ENCODE data around the gene TEAD4.

TEAD4 gene

GRCh38 chr12:2936301-2936700, 22.9 kb upstream of the TEAD4 start:
- no peaks in the 10 kb centered on the region for H3K4me1 ChIP-seq (ENCODE audit: insufficient read depth, poor library complexity, severe bottlenecking)
- no peak overlapping the region for H3K27ac ChIP-seq (ENCODE audit: poor library complexity, severe bottlenecking)
- H3K36me3 ChIP-seq (ENCODE audit: low read depth): peaks cover 63% of the 10 kb centered on the region
- H3K4me3 ChIP-seq (ENCODE audit: severe bottlenecking): no peak overlapping the region
- ATAC-seq (ENCODE audit: low read depth) (no peak), DNase-seq (ENCODE audit: low spot score) (no peak)
- no peaks in the 10 kb centered on the region for H3K9me3 ChIP-seq (ENCODE audit: severe bottlenecking)
- TF ChIP-seq CTCF (IDR thresholded peaks at IDR 0.05; ENCODE audit: poor library complexity, severe bottlenecking): no peak
- no peaks in the 10 kb centered on the region for H3K27me3 ChIP-seq (ENCODE audit: insufficient read depth, poor library complexity, severe bottlenecking)

- no peak overlapping the region for H3K4me3 ChIP-seq (ENCODE audit: severe bottlenecking)
- H3K36me3 ChIP-seq (ENCODE audit: low read depth): peaks cover 53% of the 10 kb centered on the region
- no peak for DNase-seq (ENCODE audit: low spot score)
- no peak overlapping the region for H3K27ac ChIP-seq (ENCODE audit: poor library complexity, severe bottlenecking)
- no peak for ATAC-seq (ENCODE audit: low read depth)
- no peaks in the 10 kb centered on the region for H3K27me3 ChIP-seq (ENCODE audit: insufficient read depth, poor library complexity, severe bottlenecking)
- H3K4me1 ChIP-seq (ENCODE audit: insufficient read depth, poor library complexity, severe bottlenecking): no peaks in the 10 kb centered on the region
- TF ChIP-seq CTCF (IDR thresholded peaks at IDR 0.05; ENCODE audit: poor library complexity, severe bottlenecking): no peak
- no peaks in the 10 kb centered on the region for H3K9me3 ChIP-seq (ENCODE audit: severe bottlenecking)
Observed at GRCh38 chr12:2937500-2937899, 21.7 kb upstream of the TEAD4 start.

GRCh38 chr12:2939191-2939590, 20.0 kb upstream of the TEAD4 start:
- no peak for ATAC-seq (ENCODE audit: low read depth)

GRCh38 chr12:2940564-2940963, 18.6 kb upstream of the TEAD4 start:
- Histone ChIP-seq H3K36me3 (ENCODE audit: low read depth) (peaks cover 23% of the 10 kb centered on the region), H3K27ac (ENCODE audit: poor library complexity, severe bottlenecking) (no peak overlapping the region), H3K4me1 (ENCODE audit: insufficient read depth, poor library complexity, severe bottlenecking) (no peaks in the 10 kb centered on the region), H3K4me3 (ENCODE audit: severe bottlenecking) (no peak overlapping the region), H3K9me3 (ENCODE audit: severe bottlenecking) (no peaks in the 10 kb centered on the region), H3K27me3 (ENCODE audit: insufficient read depth, poor library complexity, severe bottlenecking) (no peaks in the 10 kb centered on the region)
- TF ChIP-seq CTCF (IDR thresholded peaks at IDR 0.05; ENCODE audit: poor library complexity, severe bottlenecking): no peak
- ATAC-seq (ENCODE audit: low read depth) (no peak), DNase-seq (ENCODE audit: low spot score) (no peak)

More at GRCh38 chr12:2939191-2939590, 20.0 kb upstream of the TEAD4 start:
- Histone ChIP-seq H3K9me3 (ENCODE audit: severe bottlenecking) (no peaks in the 10 kb centered on the region), H3K27me3 (ENCODE audit: insufficient read depth, poor library complexity, severe bottlenecking) (no peaks in the 10 kb centered on the region), H3K27ac (ENCODE audit: poor library complexity, severe bottlenecking) (no peak overlapping the region), H3K4me1 (ENCODE audit: insufficient read depth, poor library complexity, severe bottlenecking) (no peaks in the 10 kb centered on the region), H3K36me3 (ENCODE audit: low read depth) (peaks cover 36% of the 10 kb centered on the region), H3K4me3 (ENCODE audit: severe bottlenecking) (no peak overlapping the region)
- DNase-seq (ENCODE audit: low spot score): no peak
- no peak for TF ChIP-seq CTCF (IDR thresholded peaks at IDR 0.05; ENCODE audit: poor library complexity, severe bottlenecking)

GRCh38 chr12:2941524-2941923, 17.7 kb upstream of the TEAD4 start:
- Histone ChIP-seq H3K9me3 (ENCODE audit: severe bottlenecking) (no peaks in the 10 kb centered on the region), H3K4me1 (ENCODE audit: insufficient read depth, poor library complexity, severe bottlenecking) (no peaks in the 10 kb centered on the region), H3K4me3 (ENCODE audit: severe bottlenecking) (no peak overlapping the region), H3K36me3 (ENCODE audit: low read depth) (peaks cover 16% of the 10 kb centered on the region), H3K27me3 (ENCODE audit: insufficient read depth, poor library complexity, severe bottlenecking) (no peaks in the 10 kb centered on the region), H3K27ac (ENCODE audit: poor library complexity, severe bottlenecking) (no peak overlapping the region)
- ATAC-seq (ENCODE audit: low read depth): no peak; the same call in 2 of the 3 replicates
- no peak for TF ChIP-seq CTCF (IDR thresholded peaks at IDR 0.05; ENCODE audit: poor library complexity, severe bottlenecking)
- DNase-seq (ENCODE audit: low spot score): no peak

All from RWPE2 (cell line).